Fibroblast of peridontal ligament (primary cell): ENCODE results near the gene EPHA5.
"Not testable (repeated sequence)": the region's sequence is repeated elsewhere in the genome, so short reads cannot be mapped to it uniquely, and the experiment has no call there.

ENCODE experiments used
- DNase-seq: peaks from one replicate; pipeline ENCODE4 v3.0.0-alpha.2; 2010; ENCODE audit errors: extremely low read depth

Gene EPHA5

DNA sequence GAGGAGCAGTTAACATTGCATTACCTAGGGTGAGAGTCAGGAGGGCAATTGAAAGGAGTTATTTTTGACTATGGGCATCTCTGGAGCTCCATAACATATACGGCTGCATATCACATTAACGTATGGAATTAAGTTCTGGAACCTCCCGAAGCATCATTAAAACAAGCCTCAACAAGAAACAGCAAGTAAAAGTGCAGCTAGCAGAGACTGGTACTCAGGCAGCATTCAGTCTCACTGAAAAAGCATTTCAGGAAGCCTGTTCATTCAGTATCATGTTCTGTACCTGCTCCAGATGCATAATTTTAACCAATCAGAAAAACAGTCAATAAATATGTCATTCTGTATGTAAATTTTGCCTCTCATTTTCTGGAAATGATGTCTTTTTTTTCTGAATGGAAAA lies 299.6 kb downstream of the EPHA5 start:
- DNase-seq: no peak

DNA sequence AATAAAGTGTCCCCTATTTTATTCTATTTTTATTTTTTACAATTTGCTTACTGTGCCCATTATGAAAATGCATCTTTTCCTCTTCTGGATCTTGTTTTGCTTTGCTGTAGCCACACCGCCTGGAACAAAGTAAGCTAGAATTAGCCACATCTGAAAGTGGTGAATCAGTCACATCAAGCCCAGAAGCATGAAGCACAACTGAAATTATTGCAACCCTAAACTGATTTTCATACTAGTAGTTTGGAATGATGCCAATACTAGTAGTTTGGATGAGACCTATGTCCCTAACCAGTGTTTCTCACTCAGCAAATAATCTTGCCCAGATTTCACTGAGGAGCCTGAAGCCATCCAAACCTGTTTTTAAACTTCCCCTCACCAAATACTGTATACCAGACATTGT lies 303.0 kb downstream of the EPHA5 start:
- DNase-seq: peak; percentile 57

GRCh38 chr4:65358914-65359313 lies 311.4 kb downstream of the EPHA5 start:
- DNase-seq: no peak

GRCh38 chr4:65353098-65353497 lies 317.2 kb downstream of the EPHA5 start:
- DNase-seq: no peak

DNA sequence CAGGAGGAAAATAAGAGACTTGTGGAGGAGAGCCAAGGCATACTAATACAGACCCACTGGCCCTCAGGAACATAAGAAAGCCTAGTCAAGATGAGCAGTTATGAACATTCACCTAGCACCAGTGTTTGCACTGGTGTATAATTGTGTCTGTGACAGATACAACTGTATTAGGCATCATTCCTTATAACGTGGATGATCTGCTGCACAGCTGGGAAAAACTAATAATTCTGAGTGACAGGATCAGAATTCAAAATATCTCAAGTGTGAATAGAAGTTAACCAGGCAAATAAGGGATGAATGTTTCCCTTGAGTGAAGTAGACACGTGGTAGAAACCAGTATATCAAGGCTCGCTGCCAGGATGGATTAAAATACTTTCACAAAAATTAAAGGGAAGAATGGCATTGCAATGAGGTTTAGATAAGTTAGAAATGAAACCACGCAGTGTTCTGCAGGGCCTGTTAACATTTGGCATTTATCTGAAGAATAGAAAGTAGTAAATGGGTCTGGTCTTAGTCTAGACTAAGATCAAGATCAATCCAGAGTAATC lies 325.9 kb downstream of the EPHA5 start:
- peak; percentile 54 for DNase-seq

DNA sequence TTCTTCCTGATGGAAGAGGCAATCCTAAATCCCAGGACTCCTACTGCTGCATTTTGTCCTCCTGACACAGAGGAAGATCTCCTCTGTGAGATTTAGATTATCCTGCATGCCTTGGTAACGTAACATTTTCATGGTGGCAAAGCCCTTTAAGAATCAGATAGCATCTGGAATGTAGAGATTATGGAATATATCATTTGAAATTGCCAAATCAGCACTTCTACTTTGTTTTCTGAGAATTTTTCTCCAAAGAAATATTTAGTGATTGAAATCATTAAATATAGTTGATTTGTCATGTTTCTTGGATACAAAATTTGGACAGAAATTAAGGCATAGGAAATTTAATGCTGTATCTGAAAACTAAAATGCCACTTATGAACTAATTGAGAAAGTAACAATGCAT lies 326.9 kb downstream of the EPHA5 start:
- no peak for DNase-seq

GRCh38 chr4:65341557-65341956 lies 328.7 kb downstream of the EPHA5 start:
- no peak for DNase-seq

DNA sequence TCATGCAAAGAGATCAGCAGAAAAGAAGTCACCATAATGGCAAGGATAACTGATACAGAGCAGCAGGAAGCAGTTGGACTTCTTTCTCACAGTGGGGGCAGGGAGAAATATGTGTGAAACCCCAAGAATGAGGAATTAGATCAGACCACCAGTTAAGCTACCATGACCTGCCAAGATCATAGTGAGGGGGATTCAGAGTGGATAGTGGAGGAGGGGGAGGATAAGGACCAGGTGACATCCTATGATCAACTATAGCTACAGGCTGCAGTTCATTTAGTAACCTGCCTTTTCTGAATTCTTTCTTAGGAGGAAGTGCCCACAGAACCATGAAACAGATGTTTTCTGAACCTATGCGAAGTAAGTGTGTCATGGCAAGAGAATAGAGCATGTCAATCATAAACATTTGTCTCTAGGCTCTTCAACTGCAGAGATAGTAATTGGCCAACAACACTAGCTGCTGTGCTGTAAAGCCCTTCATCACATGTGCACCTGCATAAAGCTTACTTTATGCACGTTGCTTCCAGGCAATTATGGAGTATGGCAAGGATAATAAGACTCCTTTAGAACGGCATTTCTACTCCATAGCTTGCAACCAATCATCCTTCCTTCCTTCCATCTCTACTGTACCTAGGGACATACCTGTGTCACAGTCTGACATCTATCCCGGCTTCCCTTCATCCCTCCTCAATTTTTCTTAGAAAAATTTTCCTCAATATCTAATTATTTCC lies 329.7 kb downstream of the EPHA5 start:
- DNase-seq: no peak

DNA sequence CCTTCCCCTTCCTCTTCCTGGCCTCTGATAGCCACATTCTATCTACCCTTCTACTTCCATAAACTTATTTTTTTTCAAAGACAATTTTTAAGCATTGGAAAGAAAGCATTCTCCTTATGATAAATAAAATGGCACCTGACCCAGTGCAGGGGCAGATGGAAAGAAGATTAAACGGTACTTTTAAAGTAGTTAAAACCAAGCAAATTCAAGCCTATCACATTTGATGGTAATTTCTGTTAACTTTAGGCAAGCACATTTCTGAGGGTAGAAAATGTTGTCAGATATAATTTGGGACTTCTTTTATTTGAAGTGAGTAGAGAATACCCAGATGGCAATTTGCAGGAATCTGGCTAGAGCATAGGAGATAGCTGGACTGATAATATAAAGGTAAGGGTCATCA lies 332.9 kb downstream of the EPHA5 start:
- DNase-seq: no peak

DNA sequence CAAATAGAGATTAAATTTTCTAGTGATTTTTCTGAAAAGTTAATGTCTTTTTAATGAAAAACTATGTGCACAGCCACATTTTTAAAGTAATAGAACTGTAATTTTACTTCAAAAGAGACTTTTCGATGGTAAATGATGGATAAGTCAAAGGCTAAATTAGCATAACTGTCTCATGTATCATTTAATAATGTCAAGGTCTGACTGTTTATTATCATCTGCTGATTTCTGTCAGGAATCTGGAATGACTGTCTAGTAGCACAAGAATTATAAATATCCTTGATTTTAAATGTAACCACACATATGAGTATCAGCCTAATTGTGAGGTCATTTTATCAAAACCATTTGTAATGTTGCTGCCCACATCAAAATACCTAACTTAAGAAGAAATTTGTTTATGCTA lies 333.8 kb downstream of the EPHA5 start:
- no peak for DNase-seq

DNA sequence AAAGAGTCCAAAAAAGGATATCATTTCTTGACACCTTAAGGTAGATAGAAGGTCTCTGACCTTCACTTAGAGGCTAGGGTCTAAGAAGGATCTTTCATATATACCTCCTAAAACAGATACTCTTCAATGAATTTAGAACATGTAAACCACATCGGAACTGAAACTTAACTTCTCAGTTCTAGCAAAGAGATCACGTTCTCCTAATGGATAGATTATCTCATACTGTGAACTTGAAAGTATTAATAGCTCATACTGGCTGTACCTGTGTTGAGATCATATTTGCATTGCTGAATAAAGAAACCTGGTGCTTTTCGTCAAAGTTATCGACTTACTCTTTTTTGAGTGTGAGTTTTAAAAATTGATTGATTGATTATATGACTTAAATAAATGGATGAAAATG lies 353.8 kb downstream of the EPHA5 start:
- DNase-seq: no peak

DNA sequence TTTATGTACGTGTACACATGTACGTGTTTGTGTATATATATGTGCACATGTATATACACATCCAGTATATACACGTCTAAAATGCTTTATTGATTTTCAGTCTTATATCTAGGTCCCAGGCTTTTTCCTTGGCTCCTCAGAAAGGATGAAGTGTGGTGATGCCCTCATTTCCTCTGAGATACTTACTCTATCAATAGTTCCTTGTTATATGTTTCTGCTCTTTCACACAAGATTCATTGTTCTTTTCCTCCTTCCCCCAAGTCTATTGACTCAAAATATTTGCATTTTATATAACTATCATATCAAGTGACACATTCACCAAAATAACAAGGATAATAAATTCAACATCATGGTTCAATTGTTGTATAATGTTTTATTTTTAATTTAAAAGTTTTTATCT lies 359.2 kb downstream of the EPHA5 start:
- no peak for DNase-seq

GRCh38 chr4:65310586-65310985 lies 359.7 kb downstream of the EPHA5 start:
- DNase-seq: no peak

GRCh38 chr4:65308626-65309025 lies 361.7 kb downstream of the EPHA5 start:
- DNase-seq: not testable (repeated sequence)

DNA sequence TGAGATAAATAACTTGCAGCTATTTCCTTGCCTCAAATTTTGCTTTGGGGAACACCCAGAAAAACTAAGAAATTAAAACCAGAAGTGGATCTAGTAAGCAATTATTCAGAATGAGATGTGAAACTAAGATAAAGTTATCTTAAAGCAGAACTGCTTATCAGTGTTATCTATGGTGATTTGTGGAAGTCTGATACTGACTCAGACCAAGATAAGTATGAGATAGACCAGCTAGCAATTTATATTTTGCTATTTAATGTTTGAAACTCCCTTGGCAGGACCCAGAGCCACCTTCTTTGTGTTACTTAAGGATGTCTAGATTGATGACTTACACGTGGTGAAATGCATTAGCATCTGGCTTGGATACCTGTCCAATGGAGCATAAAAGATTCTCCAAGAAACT lies 368.1 kb downstream of the EPHA5 start:
- DNase-seq: no peak

DNA sequence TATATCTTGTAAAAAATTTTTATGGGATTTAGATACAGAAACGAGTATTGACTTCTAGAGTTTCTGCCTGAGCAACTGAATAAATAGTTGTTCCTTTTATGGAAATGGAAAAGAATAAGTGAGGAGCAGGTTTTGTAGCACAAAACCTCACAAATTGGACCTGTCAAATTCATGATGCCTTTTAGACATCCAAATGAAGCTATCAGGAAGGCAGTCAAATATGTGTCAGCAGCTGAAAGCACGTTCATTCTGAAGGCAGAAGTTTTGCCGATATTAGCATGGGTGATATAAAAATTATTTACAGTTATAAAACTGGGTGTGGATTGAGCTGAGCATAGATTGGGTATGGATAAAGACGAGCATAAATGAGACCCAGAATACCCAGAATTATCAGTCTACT lies 374.0 kb downstream of the EPHA5 start:
- DNase-seq: no peak

- no peak for DNase-seq
Observed at GRCh38 chr4:65287071-65287470, 383.2 kb downstream of the EPHA5 start.
